ENCODE measurements around the gene ADCY10. TPM values are rescaled to one million over a fixed set of nuclear protein-coding genes. Genes with fewer than 3 reads are reported as not detected.
"Not testable (repeated sequence)": the region's sequence is repeated elsewhere in the genome, so short reads cannot be mapped to it uniquely, and the experiment has no call there.

The ADCY10 gene
- polyA plus RNA-seq, 3 donors, result 0.37 to 0.73 (median 0.40) TPM

- DNase-seq (ENCODE audit: extremely low read depth in 1 of 11, low read depth in 9 of 11, low spot score in 4 of 11), result no peak
Measured at GRCh38 chr1:167824163-167824794, 89.7 kb downstream of the ADCY10 start.

- DNase-seq (ENCODE audit: extremely low read depth in 1 of 11, low read depth in 9 of 11, low spot score in 4 of 11), result no peak
Measured at GRCh38 chr1:167821969-167822685, 91.8 kb downstream of the ADCY10 start.

- no peak for DNase-seq (ENCODE audit: extremely low read depth in 1 of 11, low read depth in 9 of 11, low spot score in 4 of 11)
Measured at GRCh38 chr1:167821356-167821685, 92.6 kb downstream of the ADCY10 start.

GRCh38 chr1:167820684-167821355 is 93.1 kb downstream of the ADCY10 start:
- no peak for DNase-seq (ENCODE audit: extremely low read depth in 1 of 11, low read depth in 9 of 11, low spot score in 4 of 11)

- DNase-seq (ENCODE audit: extremely low read depth in 1 of 11, low read depth in 9 of 11, low spot score in 4 of 11), result peak in 4 of 11 donors; percentile 18 to 30 (median 24)
Measured at GRCh38 chr1:167819849-167820683, 93.9 kb downstream of the ADCY10 start.

GRCh38 chr1:167815650-167816049 is 98.3 kb downstream of the ADCY10 start:
- DNase-seq (ENCODE audit: extremely low read depth in 1 of 11, low read depth in 9 of 11, low spot score in 4 of 11), result no peak

- no peak for DNase-seq (ENCODE audit: extremely low read depth in 1 of 11, low read depth in 9 of 11, low spot score in 4 of 11)
Measured at GRCh38 chr1:167812972-167813371, 101.0 kb downstream of the ADCY10 start.

GRCh38 chr1:167808690-167809089 is 105.2 kb downstream of the ADCY10 start:
- DNase-seq (ENCODE audit: extremely low read depth in 1 of 11, low read depth in 9 of 11, low spot score in 4 of 11), result no peak

- DNase-seq (ENCODE audit: extremely low read depth in 1 of 11, low read depth in 9 of 11, low spot score in 4 of 11), result no peak
Measured at GRCh38 chr1:167808104-167808503, 105.8 kb downstream of the ADCY10 start.

- DNase-seq (ENCODE audit: extremely low read depth in 1 of 11, low read depth in 9 of 11, low spot score in 4 of 11), result not testable (repeated sequence)
Measured at GRCh38 chr1:167806676-167807075, 107.3 kb downstream of the ADCY10 start.

- not testable (repeated sequence) for DNase-seq (ENCODE audit: extremely low read depth in 1 of 11, low read depth in 9 of 11, low spot score in 4 of 11)
Measured at GRCh38 chr1:167806235-167806634, 107.7 kb downstream of the ADCY10 start.

- DNase-seq (ENCODE audit: extremely low read depth in 1 of 11, low read depth in 9 of 11, low spot score in 4 of 11), result no peak
Measured at GRCh38 chr1:167805041-167805556, 108.8 kb downstream of the ADCY10 start.

GRCh38 chr1:167803358-167804207 is 110.4 kb downstream of the ADCY10 start:
- peak in 9 of 11 donors; percentile 47 to 77 (median 71) for DNase-seq (ENCODE audit: extremely low read depth in 1 of 11, low read depth in 9 of 11, low spot score in 4 of 11)

GRCh38 chr1:167802235-167802634 is 111.7 kb downstream of the ADCY10 start:
- DNase-seq (ENCODE audit: extremely low read depth in 1 of 11, low read depth in 9 of 11, low spot score in 4 of 11), result no peak

- DNase-seq (ENCODE audit: extremely low read depth in 1 of 11, low read depth in 9 of 11, low spot score in 4 of 11), result no peak
Measured at GRCh38 chr1:167800251-167800650, 113.7 kb downstream of the ADCY10 start.

GRCh38 chr1:167799747-167800146 is 114.2 kb downstream of the ADCY10 start:
- no peak for DNase-seq (ENCODE audit: extremely low read depth in 1 of 11, low read depth in 9 of 11, low spot score in 4 of 11)

- DNase-seq (ENCODE audit: extremely low read depth in 1 of 11, low read depth in 9 of 11, low spot score in 4 of 11), result peak in 2 of 11 donors; percentile 31 to 35
Measured at GRCh38 chr1:167798952-167799351, 115.0 kb downstream of the ADCY10 start.

- peak in 2 of 11 donors; percentile 31 to 35 for DNase-seq (ENCODE audit: extremely low read depth in 1 of 11, low read depth in 9 of 11, low spot score in 4 of 11)
Measured at GRCh38 chr1:167797015-167797414, 116.9 kb downstream of the ADCY10 start.
